ENCODE data around the gene CLEC17A. TPM values are rescaled to one million over a fixed set of nuclear protein-coding genes. Genes with fewer than 3 reads are reported as not detected.
"Not testable (repeated sequence)": the region's sequence is repeated elsewhere in the genome, so short reads cannot be mapped to it uniquely, and the experiment has no call there.

The CLEC17A gene
- total RNA-seq, result not detected in 2 replicates
- polyA plus RNA-seq, result not detected in 2 replicates

- no peak within 1 kb of the TSS for H3K4me3 ChIP-seq
- H3K27ac ChIP-seq, result no peak within 1 kb of the TSS
- TF ChIP-seq CTCF (IDR thresholded peaks at IDR 0.05; ENCODE audit: low read depth, low read length), result no peak
- no peak for DNase-seq (ENCODE audit: low read depth in 1 of 2, low spot score in 1 of 2)
- no peaks in the 10 kb centered on the region for H3K4me1 ChIP-seq (ENCODE audit: low read depth)
- no peaks in the 10 kb centered on the region for H3K27me3 ChIP-seq
- H3K9me3 ChIP-seq (ENCODE audit: low read depth), result no peaks in the 10 kb centered on the region
- no peaks in the 10 kb centered on the region for H3K36me3 ChIP-seq
Measured at GRCh38 chr19:14582894-14583340, at the start of gene CLEC17A. Gene CLEC17A (plus strand): TSS chr19:14583084. CDS start chr19:14583161, 77 bp downstream.

- Histone ChIP-seq H3K27me3 (no peaks in the 10 kb centered on the region), H3K4me1 (ENCODE audit: low read depth) (peaks cover 14% of the 10 kb centered on the region), H3K27ac (no peak overlapping the region), H3K4me3 (no peak overlapping the region), H3K36me3 (no peaks in the 10 kb centered on the region), H3K9me3 (ENCODE audit: low read depth) (no peaks in the 10 kb centered on the region)
- TF ChIP-seq CTCF (IDR thresholded peaks at IDR 0.05; ENCODE audit: low read depth, low read length), result no peak
- no peak for DNase-seq (ENCODE audit: low read depth in 1 of 2, low spot score in 1 of 2)
Measured at GRCh38 chr19:14533450-14533849, 49.4 kb upstream of the CLEC17A start.

GRCh38 chr19:14536926-14537692 lies 45.8 kb upstream of the CLEC17A start:
- no peak for TF ChIP-seq CTCF (IDR thresholded peaks at IDR 0.05; ENCODE audit: low read depth, low read length)
- H3K27ac ChIP-seq, result no peak overlapping the region
- H3K27me3 ChIP-seq, result no peaks in the 10 kb centered on the region
- no peaks in the 10 kb centered on the region for H3K9me3 ChIP-seq (ENCODE audit: low read depth)
- peaks cover 10% of the 10 kb centered on the region for H3K4me1 ChIP-seq (ENCODE audit: low read depth)
- peak; percentile 82 to 94 for DNase-seq (ENCODE audit: low read depth in 1 of 2, low spot score in 1 of 2)
- peak overlapping the region; percentile 12 for H3K4me3 ChIP-seq
- H3K36me3 ChIP-seq, result no peaks in the 10 kb centered on the region

- H3K27me3 ChIP-seq, result no peaks in the 10 kb centered on the region
- no peak overlapping the region for H3K4me3 ChIP-seq
- no peak for DNase-seq (ENCODE audit: low read depth in 1 of 2, low spot score in 1 of 2)
- no peaks in the 10 kb centered on the region for H3K36me3 ChIP-seq
- no peak overlapping the region for H3K27ac ChIP-seq
- peaks cover 18% of the 10 kb centered on the region for H3K4me1 ChIP-seq (ENCODE audit: low read depth)
- H3K9me3 ChIP-seq (ENCODE audit: low read depth), result no peaks in the 10 kb centered on the region
- TF ChIP-seq CTCF (IDR thresholded peaks at IDR 0.05; ENCODE audit: low read depth, low read length), result no peak
Measured at GRCh38 chr19:14540741-14541525, 42.0 kb upstream of the CLEC17A start.

- H3K4me1 ChIP-seq (ENCODE audit: low read depth), result peaks cover 14% of the 10 kb centered on the region
- H3K27me3 ChIP-seq; H3K36me3 ChIP-seq; H3K27ac ChIP-seq; H3K9me3 ChIP-seq (ENCODE audit: low read depth); H3K4me3 ChIP-seq; DNase-seq (ENCODE audit: low read depth in 1 of 2, low spot score in 1 of 2): not testable (repeated sequence)
Measured at GRCh38 chr19:14541979-14542378, 40.9 kb upstream of the CLEC17A start.
